GM18517 (cell line): ENCODE results near the gene MAGOH.
"Not testable (repeated sequence)": the region's sequence is repeated elsewhere in the genome, so short reads cannot be mapped to it uniquely, and the experiment has no call there.

Experiments used
- ATAC-seq: cut with Tn5 transposase; IDR thresholded peaks from one replicate; pipeline ENCODE4 v1.9.1; 2021; ENCODE audit warnings: mild to moderate bottlenecking, moderate library complexity; ENCODE audit not compliant: unreplicated experiment

The MAGOH gene

GRCh38 chr1:53238197-53239155 is at the start of gene MAGOH:
MAGOH (minus strand) TSS chr1:53238518; CDS start chr1:53238448, 70 bp downstream.
- peak; percentile 95 for ATAC-seq

DNA sequence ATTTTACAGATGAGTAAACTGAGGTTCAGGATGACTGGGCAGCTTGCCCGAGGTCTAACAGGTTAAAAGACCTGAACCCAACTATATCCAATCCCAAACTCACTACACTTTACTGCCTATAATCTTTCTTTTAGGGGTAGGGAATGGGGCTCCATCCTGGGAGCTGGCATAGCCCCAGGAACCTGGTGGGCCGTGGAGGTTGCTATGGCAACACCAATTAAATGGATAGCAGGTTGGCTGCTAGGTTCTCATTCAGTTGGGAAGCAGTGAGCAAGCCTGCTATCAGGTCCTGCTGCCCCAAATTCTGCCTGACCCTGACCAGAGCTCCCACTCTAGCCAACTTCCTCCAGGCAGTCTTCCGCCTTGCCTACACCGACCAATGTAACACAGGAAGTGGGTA is 48.6 kb upstream of the MAGOH start:
- ATAC-seq, result no peak

DNA sequence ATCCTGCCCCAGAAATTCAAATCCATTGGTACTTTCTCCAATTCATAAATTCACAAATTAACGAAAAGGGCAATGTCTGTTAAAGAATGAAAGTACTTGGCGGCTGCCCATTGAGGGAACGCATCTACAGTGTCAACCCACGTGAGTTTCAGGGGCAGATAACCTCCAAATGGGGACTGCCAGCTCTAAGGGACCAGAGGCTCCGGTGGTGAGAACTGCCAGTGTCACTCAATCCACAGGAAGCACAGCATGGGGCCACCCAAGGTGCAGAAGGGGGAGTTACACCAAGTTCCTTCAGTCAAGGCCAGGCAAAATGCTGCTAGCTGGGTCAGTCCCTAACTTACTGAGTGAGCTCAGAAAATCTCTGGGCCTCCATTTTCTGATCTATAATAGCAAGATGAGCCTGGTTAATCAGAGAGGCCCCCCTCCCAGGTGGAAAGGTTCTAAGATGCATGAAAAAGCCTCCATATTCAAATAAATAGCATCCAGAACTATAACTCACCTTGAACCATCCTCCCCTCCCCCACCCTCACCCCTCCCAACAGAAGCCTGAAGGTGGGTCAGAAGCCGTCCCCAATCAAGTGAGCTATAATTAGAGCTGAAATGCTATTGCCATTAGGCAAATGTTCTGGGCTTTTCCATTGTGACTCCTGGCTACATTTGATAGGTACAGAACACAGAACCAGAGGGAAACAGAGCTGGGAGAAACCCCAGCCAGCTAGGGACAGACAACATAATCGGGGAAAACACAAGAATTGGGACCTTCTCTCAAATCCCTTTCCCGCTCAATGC is 47.8 kb upstream of the MAGOH start:
- ATAC-seq, result no peak

GRCh38 chr1:53285546-53285945 is 47.2 kb upstream of the MAGOH start:
- no peak for ATAC-seq

DNA sequence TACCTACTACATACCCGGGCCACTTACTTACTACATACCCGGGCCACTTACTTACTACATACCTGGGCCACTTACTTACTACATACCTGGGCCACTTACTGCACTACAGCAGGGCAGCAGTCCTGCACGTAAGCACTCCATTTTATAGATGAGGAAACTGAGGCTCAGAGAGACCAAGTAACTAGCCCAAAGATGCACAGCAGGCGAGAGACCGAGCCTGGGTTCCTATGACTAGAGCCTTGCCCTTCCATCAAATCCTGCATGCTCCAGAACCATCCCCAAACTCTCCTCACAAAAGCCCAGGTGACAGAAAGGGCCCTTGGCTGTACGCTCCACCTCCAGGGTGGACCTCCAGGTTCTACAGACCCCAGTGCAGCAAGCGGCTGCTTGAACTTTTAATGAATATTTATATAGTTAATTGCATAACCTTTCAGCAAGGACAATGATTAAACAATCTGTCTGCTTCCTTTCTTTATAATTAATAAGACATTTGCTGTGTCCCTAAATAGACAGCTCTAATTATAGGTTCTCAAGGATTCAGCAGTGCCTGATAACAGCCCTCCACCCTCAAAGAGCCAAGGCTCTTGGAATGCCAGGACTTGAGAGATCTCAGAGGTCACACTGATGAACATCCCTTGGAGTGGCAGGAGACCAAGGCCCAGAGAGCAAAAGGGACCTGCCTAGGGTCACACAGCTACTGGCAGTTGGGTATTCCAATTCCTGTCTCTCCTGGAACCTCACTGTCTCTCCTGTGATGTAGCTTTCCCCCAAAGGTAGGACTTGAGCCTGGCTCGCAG is 46.1 kb upstream of the MAGOH start:
- no peak for ATAC-seq

- ATAC-seq, result not testable (repeated sequence)
Measured at GRCh38 chr1:53283156-53283555, 44.8 kb upstream of the MAGOH start.

GRCh38 chr1:53281133-53281532 is 42.8 kb upstream of the MAGOH start:
- no peak for ATAC-seq

DNA sequence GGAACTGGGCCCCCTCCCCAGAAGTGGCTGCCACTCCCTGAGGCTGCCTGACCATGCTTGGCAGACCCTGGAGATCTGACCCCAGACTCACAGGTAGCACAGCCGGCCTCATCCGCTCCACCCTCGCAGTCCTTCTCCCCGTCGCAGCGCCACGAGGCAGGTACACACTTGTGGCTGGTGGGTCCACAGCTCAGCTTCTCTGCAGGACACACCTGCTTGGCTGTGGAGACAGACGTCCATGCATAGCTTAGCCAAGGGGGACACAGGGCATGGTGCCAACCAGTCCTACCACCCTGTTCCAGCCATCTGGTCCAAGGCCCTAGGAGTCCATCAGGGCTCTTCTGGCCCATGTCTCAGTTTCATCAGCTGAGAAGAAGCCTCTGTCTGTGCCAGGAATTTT is 42.2 kb upstream of the MAGOH start:
- no peak for ATAC-seq

GRCh38 chr1:53279296-53280200 is 41.2 kb upstream of the MAGOH start:
- ATAC-seq, result no peak

DNA sequence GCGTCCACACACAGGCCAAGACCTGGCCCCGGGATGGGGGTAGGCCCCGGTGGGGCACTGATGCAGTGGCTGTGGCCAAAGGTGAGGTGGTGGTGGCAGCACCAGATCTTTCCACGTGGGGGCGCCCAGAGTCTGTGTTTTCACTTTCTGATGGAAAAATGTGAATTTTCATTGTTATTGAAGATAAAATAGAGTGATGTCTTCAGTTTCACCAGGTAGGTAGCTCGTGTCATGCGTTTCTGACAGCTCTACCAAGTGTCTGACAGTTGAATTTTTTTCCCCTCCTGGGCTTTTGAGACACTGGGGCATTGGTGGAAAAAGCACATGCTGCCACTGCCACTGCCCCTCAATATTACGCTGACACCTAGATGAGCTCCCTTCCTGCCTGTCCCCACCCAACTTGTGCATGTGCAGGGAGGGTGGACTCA is 40.0 kb upstream of the MAGOH start:
- no peak for ATAC-seq

GRCh38 chr1:53277326-53277725 is 39.0 kb upstream of the MAGOH start:
- ATAC-seq, result no peak

- ATAC-seq, result no peak
Measured at GRCh38 chr1:53276902-53277281, 38.6 kb upstream of the MAGOH start.

DNA sequence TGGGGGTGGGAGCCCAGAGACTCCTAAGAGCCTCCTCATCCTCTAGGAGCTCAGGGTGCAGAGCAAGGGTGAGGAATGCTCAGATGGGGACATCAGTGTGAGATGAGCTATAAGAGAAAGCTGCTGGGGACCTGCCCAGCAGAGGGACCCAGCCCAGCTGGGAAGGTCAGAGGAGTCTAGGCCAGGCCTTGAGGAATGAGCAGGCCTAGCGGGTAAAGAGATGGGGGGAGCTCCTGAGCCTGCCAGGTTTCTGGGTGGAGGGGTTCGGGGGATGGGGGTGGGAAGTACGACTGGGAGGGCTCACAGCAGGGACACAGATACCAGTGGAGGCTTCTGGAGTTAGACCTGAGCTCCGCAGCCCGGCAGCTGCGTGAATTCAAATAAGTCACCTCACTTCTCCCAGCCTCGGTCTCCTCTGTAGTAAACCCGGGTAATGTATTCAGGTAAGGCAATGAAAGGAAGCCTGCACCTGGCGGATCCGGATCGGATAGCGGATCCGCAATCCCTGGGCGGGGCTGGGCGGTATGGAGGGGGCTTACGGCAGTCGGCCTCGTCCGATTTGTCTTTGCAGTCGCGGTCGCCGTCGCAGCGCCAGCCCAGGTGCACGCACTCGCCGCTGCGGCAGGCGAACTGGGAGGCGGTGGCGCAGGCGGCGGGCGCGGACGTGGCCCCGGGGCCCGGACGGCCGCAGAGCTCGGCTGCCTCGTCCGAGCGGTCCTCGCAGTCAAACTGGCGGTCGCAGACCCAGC is 38.0 kb upstream of the MAGOH start:
- no peak for ATAC-seq

DNA sequence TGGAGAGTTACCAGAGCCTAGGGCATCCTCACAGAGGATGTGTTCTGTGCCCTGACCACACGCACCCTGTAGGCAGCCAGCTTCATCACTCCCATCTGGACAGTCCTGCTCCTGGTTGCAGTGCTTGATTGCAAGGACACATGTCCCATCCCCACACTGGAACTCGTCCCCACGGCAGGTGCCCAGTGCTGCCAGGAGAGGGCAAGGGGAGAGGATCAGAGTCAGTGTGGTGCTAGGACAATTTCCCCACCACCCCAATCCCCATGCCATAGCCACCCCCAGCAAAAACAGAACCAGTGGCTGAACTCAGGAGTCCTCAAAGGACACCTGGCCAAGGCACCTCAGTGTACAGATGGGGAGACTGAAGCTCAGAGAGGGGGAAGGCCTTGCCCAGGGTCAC is 37.2 kb upstream of the MAGOH start:
- no peak for ATAC-seq

DNA sequence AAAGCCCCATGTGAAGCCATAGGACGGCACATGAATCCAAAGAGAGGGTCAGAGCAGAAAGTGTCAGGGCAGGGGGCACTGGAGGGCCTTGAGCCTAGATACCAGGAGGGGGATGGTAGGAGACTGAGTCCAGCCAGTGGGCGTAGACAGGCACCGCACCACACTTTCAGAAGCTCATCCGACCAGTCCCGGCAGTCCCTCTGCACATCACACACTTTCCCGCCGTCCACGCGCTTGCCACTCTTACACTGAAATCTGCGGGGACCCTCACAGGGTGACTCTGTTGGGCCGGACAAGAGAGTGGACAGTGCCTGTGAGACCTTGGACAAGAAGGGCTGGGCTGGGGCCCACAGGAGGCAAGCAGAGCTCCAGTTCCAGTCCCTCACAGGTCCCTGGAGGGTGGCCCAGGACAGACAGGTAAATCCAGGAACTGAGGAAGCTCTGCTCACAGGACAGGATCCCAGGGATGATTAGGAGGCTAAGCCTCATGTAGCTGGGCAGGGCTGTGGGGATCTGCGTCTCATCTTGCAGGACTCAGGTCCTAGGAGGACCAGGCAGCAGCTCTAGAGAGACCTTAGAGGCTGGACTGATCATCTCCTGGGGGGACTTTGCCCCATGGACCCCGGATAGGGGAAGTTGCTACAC is 36.3 kb upstream of the MAGOH start:
- no peak for ATAC-seq

DNA sequence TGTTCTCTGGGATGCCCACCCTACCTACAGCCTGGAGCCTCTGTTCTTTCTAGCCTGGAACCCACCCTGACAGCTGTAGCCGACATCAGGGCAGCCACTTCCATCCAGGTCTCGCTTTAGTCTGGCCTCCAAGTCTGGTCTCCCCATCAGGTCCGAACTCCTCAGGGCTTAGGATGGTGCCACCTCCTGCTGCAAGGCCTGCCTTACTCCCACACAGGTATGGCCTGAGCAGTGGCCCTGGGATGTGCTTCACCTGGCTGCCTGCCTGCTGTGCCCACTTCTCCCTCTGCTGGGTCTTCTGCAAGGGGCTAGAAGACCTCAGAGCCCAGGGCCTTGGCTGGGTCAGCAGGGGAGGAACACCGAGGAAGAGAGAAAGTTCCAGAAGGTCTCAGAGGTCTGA is 35.7 kb upstream of the MAGOH start:
- no peak for ATAC-seq

DNA sequence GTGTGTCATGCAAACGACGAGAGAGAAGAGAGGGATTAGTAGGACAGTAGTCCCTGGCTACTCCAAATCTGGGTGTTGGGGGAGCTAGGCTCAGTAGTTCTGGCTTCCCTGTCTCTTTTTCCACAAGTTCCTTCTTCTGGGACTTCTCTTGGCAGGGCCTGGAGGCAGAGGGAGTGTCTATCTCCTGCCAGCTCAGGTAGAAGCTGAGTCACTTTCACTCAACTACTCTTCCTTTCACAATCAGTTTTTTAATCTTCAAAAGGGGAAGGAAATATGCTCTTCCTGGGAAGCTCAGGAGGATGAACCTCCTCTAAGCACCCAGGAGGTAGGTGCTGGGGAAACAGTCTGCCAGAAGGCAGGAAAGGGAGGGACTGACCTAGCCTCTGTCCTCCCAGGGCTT is 35.2 kb upstream of the MAGOH start:
- no peak for ATAC-seq

- ATAC-seq, result no peak
Measured at GRCh38 chr1:53272349-53272748, 34.0 kb upstream of the MAGOH start.
